ENCODE measurements around the gene FBXO31.

DNA sequence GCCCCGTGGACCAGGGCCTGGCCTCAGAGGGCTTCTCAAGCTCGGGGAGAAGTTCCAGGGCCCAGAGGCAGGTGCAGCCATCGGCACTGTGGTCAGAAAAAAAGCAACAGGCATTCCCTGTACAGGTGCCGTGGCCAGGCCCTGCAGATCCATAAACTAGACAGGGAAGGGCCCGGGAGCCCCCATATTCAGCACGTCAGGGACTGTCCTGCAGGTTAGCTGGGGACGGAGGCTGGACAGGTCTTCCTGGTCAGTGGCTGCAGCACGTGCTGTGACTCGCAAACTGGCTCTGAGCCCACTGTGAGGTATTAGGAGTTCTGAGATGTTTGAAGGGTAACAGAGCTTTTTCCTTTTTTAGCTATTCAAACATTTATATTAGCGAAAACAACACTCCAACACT lies 51.4 kb downstream of the FBXO31 start:
- TF ChIP-seq, protein P1, sequence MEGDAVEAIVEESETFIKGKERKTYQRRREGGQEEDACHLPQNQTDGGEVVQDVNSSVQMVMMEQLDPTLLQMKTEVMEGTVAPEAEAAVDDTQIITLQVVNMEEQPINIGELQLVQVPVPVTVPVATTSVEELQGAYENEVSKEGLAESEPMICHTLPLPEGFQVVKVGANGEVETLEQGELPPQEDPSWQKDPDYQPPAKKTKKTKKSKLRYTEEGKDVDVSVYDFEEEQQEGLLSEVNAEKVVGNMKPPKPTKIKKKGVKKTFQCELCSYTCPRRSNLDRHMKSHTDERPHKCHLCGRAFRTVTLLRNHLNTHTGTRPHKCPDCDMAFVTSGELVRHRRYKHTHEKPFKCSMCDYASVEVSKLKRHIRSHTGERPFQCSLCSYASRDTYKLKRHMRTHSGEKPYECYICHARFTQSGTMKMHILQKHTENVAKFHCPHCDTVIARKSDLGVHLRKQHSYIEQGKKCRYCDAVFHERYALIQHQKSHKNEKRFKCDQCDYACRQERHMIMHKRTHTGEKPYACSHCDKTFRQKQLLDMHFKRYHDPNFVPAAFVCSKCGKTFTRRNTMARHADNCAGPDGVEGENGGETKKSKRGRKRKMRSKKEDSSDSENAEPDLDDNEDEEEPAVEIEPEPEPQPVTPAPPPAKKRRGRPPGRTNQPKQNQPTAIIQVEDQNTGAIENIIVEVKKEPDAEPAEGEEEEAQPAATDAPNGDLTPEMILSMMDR (IDR thresholded peaks at IDR 0.05; ENCODE audit: borderline replicate concordance, extremely low read depth, low read length, poor library complexity, severe bottlenecking) = no peak
- TF ChIP-seq EZH2 (IDR thresholded peaks at IDR 0.05; ENCODE audit: borderline replicate concordance, low read depth, low read length, severe bottlenecking) = no peak
